ENCODE measurements around the gene PID1.

Gene PID1

GRCh38 chr2:229261076-229261475 lies 10.0 kb downstream of the PID1 start:
- no peak for DNase-seq (ENCODE audit: low read depth in 2 of 2)

- no peak for DNase-seq (ENCODE audit: low read depth in 2 of 2)
These were observed 13.1 kb downstream of the PID1 start for GRCh38 chr2:229257985-229258384.

DNA sequence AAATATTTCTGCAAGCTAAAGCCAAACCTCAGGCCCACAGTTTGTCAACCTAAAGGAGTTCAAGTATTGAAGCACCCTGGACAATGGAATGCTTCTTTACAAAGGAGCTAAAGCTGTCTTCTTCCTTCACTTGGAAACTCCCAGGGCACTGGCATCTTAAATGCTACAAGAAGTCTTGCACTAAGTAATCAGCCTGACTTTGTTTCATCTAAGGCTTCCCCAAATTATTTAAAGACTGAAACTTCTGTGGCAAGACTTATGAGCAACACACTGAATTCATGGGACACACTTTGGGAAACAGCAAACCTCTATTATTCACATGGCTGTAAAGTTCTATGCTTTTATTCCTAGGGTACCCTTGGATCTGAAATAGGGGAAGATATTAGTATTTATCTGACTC lies 14.7 kb downstream of the PID1 start:
- no peak for DNase-seq (ENCODE audit: low read depth in 2 of 2)

DNA sequence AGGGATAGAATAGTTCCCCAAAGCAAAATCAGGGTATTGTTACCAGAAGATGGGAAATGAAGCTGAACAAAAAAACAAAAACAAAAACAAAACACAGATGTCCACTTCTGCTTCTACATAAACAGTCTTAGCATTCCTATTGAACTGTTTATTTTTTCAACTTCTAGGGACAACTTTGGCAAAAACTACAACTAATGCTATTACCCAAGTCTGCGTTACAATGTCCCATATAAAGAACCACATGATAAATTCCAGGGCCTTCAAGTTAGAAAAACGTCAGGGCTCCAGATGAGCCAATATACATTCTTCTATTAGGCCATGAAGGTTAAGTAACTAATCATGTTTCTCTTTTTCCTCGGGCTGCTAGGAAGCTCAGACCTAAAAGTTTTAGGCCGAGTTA lies 16.9 kb downstream of the PID1 start:
- no peak for DNase-seq (ENCODE audit: low read depth in 2 of 2)

DNA sequence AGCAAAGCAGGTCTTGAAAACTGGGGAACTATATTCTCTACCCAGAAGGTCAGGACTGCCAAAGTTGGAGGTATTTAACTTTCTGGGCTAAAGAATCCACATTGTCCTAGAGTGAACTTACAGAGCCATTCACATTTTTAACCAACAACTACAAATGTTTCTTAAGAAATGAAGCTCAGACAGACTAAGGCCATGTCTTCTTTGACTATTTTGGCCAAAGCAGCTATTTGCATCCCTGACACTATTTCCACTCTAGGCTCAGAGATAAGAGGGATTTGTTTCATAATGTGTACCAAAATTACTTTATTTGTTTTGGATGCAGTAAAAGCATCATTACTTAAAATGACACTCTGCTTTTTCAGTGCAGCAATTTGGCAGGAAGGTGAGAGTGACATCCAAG lies 18.1 kb downstream of the PID1 start:
- no peak for DNase-seq (ENCODE audit: low read depth in 2 of 2)

DNA sequence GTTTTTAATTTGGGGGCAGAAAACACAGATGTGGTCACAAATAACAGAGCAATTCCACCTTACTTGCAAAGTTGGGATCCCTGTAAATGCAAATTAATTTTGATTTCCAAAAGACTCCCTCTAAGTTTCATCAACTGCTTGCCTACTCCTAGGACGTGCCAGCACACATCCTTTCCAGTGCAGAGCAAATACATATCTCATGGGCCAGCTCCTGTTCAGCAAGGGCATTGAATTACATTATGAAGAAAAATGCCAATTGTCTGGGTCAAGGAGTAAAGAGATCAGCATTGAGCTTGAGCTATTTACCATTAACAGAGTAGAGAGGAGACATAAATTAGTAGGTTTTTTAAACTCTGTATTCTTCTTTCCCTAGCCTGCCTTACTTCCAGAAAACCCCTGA lies 18.8 kb downstream of the PID1 start:
- no peak for DNase-seq (ENCODE audit: low read depth in 2 of 2)

GRCh38 chr2:229249536-229249935 lies 21.6 kb downstream of the PID1 start:
- no peak for DNase-seq (ENCODE audit: low read depth in 2 of 2)

DNA sequence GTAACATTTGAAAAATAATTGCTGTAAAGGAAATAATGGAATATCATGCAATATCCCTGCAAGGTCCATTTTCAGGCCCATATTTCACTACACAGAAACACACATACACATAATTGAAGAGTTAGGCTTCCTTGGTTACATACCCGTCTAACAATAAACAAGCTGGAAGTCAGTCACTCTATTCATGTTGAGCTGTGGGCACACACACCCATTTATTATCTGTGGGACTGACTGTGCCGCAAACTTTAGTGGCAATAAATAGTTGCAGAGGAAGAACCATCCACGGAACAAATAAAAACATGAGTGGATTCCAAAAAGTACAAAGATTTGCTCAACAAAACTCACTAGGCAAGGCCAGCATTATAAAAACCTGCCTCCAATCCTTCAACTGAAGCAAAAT lies 24.8 kb downstream of the PID1 start:
- DNase-seq (ENCODE audit: low read depth in 2 of 2) = no peak

DNA sequence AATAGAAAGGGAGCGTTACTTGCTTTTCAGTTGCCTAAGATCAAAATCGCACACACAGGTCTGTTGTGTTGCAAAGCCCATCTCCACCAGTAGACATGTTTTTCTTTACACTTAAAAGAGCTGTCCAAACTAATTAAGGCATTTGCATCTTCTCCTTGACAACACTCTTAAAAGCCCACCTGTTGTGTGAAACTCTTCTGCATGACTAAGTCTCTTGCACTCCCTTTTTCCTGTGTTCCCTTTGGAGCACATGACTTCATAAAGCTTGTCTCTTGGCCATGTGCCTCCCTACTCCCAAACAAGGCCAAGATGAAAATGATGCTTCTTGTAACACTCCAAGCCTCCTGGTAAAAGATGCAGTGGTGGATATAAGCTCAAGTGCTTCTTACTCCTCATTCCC lies 26.1 kb downstream of the PID1 start:
- DNase-seq (ENCODE audit: low read depth in 2 of 2) = no peak

DNA sequence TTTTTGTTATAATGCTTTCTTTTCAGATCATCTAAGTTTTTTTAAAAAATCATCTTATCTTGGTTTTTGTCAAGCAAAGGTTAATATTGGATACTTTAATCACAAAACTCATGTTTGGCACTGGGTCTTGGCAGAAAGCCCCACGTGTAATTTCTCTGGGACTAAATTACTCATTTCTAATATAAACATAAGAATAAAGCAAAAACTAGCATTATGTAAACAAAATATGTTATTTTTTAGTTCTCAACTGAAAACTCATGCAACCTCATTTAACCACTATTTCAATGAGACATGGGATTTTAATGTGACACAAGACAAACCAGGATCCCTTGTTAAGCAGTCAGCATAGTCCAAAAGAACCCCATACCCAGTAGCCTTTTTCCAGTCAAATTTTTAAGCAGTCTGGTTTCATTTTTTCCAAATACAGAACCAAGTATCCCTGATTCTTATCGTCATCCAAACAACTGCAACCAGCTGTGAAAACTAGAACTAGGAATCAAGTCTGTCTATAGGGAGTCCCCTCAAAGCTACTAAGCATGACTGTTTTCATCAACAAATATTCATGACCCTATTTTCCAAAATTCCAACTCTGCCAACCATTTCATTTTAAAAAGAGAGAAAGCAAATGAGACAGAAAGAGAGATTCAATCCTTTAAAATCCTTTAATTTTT lies 27.1 kb downstream of the PID1 start:
- DNase-seq (ENCODE audit: low read depth in 2 of 2) = no peak

GRCh38 chr2:229240984-229241491 lies 30.0 kb downstream of the PID1 start:
- no peak for DNase-seq (ENCODE audit: low read depth in 2 of 2)

DNA sequence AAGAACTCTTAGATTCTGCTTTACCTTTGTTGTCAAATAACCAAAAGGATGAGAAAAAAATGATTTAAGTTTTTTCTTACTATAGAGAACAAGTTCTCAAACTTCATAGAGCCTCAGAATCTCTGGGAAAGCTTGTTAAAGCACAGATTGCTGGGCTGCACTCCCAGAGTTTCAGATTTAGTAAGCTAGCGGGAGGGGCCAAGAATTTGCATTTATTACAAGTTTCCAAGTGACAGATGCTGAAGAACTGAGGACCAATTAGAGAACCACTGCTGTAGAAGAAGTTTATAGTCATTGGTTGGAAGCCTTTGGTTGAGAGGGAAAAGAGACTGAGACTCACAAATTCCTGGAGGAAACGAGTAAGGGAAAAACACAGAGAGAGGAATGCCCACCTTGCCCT lies 32.1 kb downstream of the PID1 start:
- no peak for DNase-seq (ENCODE audit: low read depth in 2 of 2)

DNA sequence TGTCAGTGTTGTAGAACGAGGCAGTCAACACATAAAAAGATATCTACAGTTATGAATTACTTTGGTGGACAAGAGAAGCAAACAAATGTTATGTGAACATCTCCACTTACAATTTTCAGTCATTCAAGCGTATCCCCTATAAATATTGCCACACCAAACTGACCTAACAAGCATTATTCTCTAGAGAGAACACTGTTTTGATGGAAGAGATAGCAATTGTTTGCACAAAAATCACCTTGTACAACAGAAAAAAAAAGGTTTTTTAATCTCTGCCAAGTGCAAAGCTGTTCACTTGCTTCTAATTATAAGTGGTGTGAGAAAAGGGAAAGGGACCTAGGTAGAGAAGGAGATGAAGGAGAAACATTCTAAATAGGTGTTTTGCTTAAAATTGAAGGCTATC lies 33.8 kb downstream of the PID1 start:
- DNase-seq (ENCODE audit: low read depth in 2 of 2) = no peak

DNA sequence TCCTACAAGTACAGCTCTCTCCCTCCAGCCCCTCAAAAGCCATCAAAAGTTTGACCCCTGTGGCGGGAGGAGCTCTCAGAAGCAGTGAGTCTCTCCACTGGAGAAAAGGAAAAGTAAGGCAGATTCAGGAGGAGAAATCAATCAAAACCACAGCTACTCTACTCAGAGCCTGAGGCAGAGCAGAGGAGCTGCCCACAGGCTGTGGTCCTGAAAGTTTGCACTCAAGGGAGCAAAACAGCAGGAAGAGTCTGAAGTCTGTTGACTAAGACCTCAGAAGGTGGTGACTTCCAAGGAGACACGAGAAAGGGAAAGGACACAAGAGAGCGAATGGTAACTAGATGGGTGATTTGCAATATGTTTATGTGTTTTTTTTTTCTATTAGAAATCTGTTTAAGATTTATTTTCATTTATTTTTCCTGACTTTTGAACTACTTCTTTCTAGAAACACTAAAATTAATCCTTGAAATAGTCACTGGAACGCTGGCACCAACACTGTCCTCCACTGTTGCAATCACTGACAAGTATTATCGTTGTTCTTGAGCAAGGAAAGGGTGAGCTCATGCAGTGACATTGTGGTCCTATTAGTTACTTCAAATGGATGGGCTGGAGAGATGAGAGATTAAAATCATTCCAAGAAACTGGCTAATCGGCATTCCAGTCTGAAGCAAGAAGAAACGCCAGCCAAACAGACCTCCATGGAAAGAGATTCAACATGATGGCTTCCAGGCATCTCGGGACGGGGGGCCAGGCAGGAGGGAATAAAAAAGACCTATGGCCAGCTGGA lies 35.8 kb downstream of the PID1 start:
- DNase-seq (ENCODE audit: low read depth in 2 of 2) = peak in 1 of 2 experiments; percentile 2

DNA sequence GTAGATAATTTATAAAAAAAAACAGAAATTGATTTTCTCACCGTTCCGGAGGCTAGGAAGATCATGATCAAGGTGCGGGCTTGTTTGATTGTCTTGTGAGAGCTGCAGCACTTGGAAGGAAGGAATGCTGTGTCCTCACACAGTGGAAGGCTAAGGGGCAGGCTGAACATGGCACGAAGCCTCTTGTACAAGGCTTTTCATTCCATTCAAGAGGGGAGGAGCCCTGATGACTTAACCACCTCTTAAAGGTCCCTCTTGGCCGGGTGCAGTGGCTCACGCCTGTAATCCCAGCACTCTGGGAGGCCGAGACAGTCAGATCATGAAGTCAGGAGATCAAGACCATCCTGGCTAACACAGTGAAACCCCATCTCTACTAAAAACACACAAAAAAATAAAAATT lies 39.2 kb downstream of the PID1 start:
- no peak for DNase-seq (ENCODE audit: low read depth in 2 of 2)

GRCh38 chr2:229231328-229231868 lies 39.7 kb downstream of the PID1 start:
- DNase-seq (ENCODE audit: low read depth in 2 of 2) = no peak

- DNase-seq (ENCODE audit: low read depth in 2 of 2) = no peak
These were observed 40.2 kb downstream of the PID1 start for GRCh38 chr2:229230911-229231310.

DNA sequence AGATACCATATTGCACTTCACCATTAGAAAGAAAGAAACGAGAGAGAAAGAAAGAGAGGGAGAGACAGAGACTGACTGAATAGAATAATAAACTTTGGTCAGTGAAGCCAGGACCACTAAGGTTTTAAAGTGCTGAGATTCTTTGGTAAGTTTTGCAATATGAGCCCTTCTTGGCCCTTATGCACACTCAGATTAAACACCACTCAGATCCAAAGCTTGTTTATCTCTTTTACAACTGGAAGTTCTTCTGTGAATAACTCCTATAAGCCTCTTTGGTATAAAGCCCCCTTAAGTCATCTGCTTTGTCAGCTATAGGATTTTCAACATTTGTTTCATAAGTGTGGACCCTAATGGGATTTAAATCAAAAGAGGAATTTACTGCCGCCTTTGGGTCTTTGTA lies 40.8 kb downstream of the PID1 start:
- no peak for DNase-seq (ENCODE audit: low read depth in 2 of 2)

DNA sequence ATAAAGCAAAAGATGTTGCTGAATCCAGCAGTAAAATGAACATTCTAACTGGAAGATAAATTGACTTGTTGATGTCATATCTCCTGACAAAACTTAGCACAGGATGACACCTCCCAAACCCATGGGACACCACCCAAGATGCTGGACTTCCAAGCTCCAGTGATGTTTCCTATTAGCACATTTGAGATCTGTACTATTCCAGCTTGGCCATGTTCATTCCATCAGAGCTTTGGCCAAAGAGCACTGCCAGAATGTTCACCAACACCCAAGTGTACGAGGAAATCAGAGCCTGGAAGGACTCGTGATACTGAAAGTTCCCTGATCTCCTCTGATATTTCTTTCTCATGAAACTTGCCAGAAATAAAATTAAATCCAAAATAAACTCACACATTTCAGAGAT lies 44.7 kb downstream of the PID1 start:
- DNase-seq (ENCODE audit: low read depth in 2 of 2) = no peak

- DNase-seq (ENCODE audit: low read depth in 2 of 2) = no peak
These were observed 48.0 kb downstream of the PID1 start for GRCh38 chr2:229223107-229223506.

GRCh38 chr2:229221641-229222040 lies 49.4 kb downstream of the PID1 start:
- no peak for DNase-seq (ENCODE audit: low read depth in 2 of 2)

DNA sequence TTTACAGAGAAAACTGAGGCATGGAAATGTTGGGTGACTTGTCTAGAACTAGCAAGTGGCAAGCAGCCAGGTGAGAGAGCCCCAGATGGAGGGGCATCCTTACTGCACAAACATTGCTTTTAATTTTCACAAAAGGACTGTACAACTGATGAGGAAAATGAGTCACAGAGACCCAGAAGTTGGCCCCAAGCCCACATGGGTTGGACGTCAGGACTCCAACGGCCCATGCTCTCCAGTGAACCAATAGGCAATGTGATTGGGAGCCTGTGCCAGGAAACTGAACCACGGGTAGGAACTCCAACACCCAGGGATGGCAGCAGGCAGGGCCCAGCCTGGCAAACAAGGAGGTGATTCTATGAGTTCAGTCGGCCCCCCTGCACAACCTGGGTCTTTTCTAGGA lies 50.8 kb downstream of the PID1 start:
- no peak for DNase-seq (ENCODE audit: low read depth in 2 of 2)

DNA sequence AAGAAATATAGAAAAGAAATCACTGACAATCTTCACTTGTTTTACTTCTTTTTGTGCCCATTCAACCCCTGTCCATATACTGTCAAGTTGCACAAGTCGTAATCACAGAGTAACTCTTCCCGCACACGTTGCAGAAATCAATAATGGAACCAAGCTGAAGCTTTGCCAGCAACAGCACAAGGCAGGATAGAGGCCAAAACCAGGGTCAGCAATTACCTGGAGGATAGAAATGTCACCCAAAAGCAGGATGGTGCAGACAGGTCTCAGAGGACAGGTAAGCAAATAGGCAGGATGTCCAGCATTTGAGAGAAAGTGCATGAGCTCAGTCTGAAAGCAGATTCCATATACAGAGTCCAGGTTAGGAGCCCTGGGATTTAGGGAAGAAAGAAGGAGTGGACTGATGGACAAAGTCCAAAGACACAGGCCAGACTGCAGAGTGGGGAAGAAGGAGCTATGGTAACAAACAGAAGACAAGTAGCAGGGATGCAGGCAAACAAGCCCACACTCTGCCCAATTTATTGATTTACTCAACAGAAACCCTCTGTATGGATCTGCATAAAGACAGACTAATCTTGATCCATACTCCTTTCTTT lies 52.7 kb downstream of the PID1 start:
- DNase-seq (ENCODE audit: low read depth in 2 of 2) = no peak

All from fibroblast of skin of left biceps (primary cell).